Uterus (tissue), 2 donors: Measurements from ENCODE around the gene SH2D3C.

Experiments
- CTCF ChIP-seq, 4 experiments: fragments of 200-600 bp in 2 of 4; fragments of 450-650 bp in 2 of 4; sonication (generic) in 2 of 4; IDR thresholded peaks; one replicate each; pipeline ENCODE4 v1.5.1; 2016 to 2019; ENCODE audit warnings: antibody characterized with exemption in 4 of 4, mild to moderate bottlenecking in 2 of 4, moderate library complexity in 1 of 4
- POLR2A ChIP-seq, 2 donors: fragments of 450-650 bp; IDR thresholded peaks; one replicate each; pipeline ENCODE4 v1.6.1; 2016; ENCODE audit warnings: antibody characterized with exemption in 2 of 2, mild to moderate bottlenecking in 1 of 2, moderate library complexity in 1 of 2

GRCh38 chr9:127733614-127734013 is 44.9 kb downstream of the SH2D3C start:
- no peak for TF ChIP-seq CTCF (IDR thresholded peaks at IDR 0.05)
- no peak for TF ChIP-seq POLR2A (IDR thresholded peaks at IDR 0.05)
